NT2/D1 (cell line): ENCODE measurements around the gene DCLRE1C.

ENCODE experiments used
- DNase-seq: peaks from one replicate; pipeline ENCODE4 v3.0.0-alpha.2; 2011; ENCODE audit warnings: low read depth, low spot score
- H3K27me3 ChIP-seq: 2 replicates; pipeline ENCODE4 v1.6.0; 2011; ENCODE audit warnings: mild to moderate bottlenecking; ENCODE audit not compliant: insufficient read length, insufficient read depth
- H3K36me3 ChIP-seq: 2 replicates; pipeline ENCODE4 v1.6.1; 2011; ENCODE audit warnings: mild to moderate bottlenecking, low read length, mixed read lengths; ENCODE audit not compliant: insufficient read depth, insufficient read length
- H3K4me1 ChIP-seq: 2 replicates; pipeline ENCODE4 v1.5.1; 2011; ENCODE audit not compliant: insufficient read depth, insufficient read length
- H3K4me3 ChIP-seq: 2 replicates; pipeline ENCODE4 v1.5.1; 2011; ENCODE audit warnings: low read depth; ENCODE audit not compliant: insufficient read length
- H3K9ac ChIP-seq: 2 replicates; pipeline ENCODE4 v1.6.0; 2011; ENCODE audit warnings: low read depth; ENCODE audit not compliant: insufficient read length
- H3K9me3 ChIP-seq: 2 replicates; pipeline ENCODE4 v1.5.1; 2011; ENCODE audit warnings: mild to moderate bottlenecking, low read length; ENCODE audit not compliant: insufficient read depth
- SUZ12 ChIP-seq: IDR thresholded peaks from 2 replicates; pipeline ENCODE4 v1.6.1; 2011; ENCODE audit not compliant: insufficient read length, insufficient read depth; ENCODE audit errors: extremely low read depth
- YY1 ChIP-seq: IDR thresholded peaks from 2 replicates; pipeline ENCODE4 v1.6.1; 2011; ENCODE audit not compliant: insufficient read length, insufficient read depth
- ZNF274 ChIP-seq: IDR thresholded peaks from 2 replicates; pipeline ENCODE4 v1.6.1; 2011; ENCODE audit warnings: mild to moderate bottlenecking, low read depth, low read length

Gene DCLRE1C

DNA sequence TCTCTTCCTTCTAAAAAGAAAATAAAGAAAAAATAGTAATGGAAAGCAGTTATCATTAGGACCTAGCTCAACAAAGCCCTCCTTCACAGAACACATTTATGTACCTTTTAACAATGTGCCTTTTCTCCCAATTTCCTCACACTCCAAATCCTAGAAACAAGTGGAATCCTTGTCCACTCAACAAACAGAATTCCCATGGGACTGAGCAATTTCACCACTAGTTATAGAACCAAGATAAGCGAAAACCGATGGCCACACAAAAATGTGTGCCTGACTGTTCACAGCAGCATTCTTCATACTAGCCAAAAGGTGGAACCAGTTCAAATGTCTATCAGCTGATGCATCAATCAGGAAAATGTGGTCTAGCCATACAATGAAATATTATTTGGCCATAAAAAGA lies 17.3 kb downstream of the DCLRE1C start:
- DNase-seq, result no peak

DNA sequence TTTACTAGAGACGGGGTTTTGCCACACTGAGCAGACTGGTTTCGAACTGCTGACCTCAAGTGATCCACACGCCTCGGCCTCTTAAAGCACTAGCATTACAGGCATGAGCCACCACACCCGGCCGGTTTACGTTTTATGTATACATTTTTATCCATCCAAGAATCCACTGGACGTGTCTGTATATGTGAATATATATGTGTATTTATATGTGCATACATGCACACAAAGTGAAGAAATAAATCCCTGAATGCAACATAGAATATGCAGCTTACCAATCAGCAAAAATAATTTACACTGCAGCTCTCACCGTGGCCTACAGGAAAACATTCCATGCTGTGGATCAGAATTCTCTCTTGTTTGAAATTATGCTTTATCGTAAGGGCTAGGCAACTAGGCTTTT lies 23.3 kb downstream of the DCLRE1C start:
- Histone ChIP-seq H3K36me3 (peaks cover 54% of the 10 kb centered on the region), H3K4me3 (no peak overlapping the region), H3K9ac (no peak overlapping the region), H3K27me3 (no peaks in the 10 kb centered on the region), H3K4me1 (no peaks in the 10 kb centered on the region), H3K9me3 (no peaks in the 10 kb centered on the region)
- no peak for TF ChIP-seq SUZ12
- no peak for TF ChIP-seq YY1
- no peak for TF ChIP-seq ZNF274
- no peak for DNase-seq

More for the DNA sequence above, 17.3 kb downstream of the DCLRE1C start:
- Histone ChIP-seq H3K4me1 (no peaks in the 10 kb centered on the region), H3K36me3 (peaks cover 28% of the 10 kb centered on the region), H3K9me3 (no peaks in the 10 kb centered on the region), H3K4me3 (no peak overlapping the region), H3K27me3 (no peaks in the 10 kb centered on the region), H3K9ac (no peak overlapping the region)
- TF ChIP-seq YY1, result no peak
- TF ChIP-seq SUZ12, result no peak
- TF ChIP-seq ZNF274, result no peak

DNA sequence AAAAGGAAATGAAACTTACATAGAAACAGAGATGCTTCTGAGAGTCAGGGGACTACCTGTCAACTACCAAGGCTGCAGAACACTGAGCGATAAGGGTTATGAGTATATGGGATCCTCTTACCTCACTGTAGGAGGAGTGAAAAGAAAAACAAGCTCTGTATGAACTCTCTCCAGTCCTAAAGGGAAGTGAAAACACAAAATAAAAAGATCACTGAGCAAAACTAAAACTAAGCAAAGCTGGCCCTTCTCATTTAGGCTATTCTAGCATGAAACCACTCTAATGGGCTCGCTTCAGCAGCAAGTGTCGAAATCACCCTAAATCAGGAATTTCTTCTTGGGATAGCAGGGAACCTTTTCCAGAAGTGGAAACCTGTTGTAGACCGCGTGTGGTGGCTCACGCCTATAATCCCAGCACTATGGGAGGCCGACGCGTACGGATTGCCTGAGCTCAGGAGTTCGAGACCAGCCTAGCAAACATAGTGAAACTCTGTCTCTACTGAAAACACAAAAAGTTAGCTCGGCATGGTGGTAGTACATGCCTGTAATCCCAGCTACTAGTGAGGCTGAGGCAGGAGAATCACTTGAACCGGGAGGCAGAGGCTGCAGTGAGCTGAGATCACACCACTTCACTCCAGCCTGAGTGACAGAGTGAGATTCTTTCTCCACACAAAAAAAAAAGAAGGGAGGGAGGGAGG lies 27.0 kb downstream of the DCLRE1C start:
- Histone ChIP-seq H3K4me3 (no peak overlapping the region), H3K9me3 (no peaks in the 10 kb centered on the region), H3K36me3 (peaks cover 49% of the 10 kb centered on the region), H3K27me3 (no peaks in the 10 kb centered on the region), H3K9ac (no peak overlapping the region), H3K4me1 (no peaks in the 10 kb centered on the region)
- no peak for TF ChIP-seq SUZ12
- no peak for TF ChIP-seq YY1
- TF ChIP-seq ZNF274, result no peak
- DNase-seq, result no peak

DNA sequence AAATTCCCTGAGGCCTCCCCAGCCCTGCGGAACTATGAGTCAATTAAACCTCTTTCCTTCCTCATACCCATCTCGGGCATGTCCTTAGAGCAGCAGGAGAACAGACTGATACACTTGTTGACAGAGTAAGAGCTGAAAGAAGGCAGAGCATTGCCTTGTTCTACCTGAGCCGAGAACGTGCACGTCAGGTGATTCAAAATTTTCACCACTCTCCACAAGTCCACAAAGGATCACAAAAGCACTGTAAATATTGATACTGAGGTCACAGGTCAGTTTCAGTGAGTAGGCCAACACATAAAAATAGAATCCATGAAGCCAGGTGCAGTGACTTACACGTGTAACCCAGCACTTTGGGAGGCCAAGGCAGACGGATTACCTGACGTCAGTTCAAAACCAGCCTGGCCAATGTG lies 27.8 kb downstream of the DCLRE1C start:
- no peak overlapping the region for H3K9ac ChIP-seq
- H3K36me3 ChIP-seq, result peaks cover 54% of the 10 kb centered on the region
- DNase-seq, result no peak
- no peaks in the 10 kb centered on the region for H3K9me3 ChIP-seq
- no peaks in the 10 kb centered on the region for H3K27me3 ChIP-seq
- no peak overlapping the region for H3K4me3 ChIP-seq
- TF ChIP-seq ZNF274, result no peak
- no peak for TF ChIP-seq SUZ12
- TF ChIP-seq YY1, result no peak
- H3K4me1 ChIP-seq, result no peaks in the 10 kb centered on the region

- H3K4me3 ChIP-seq, result no peak overlapping the region
- no peaks in the 10 kb centered on the region for H3K4me1 ChIP-seq
- H3K9ac ChIP-seq, result no peak overlapping the region
- TF ChIP-seq YY1 (no peak), ZNF274 (no peak), SUZ12 (no peak)
- no peak for DNase-seq
- H3K27me3 ChIP-seq, result no peaks in the 10 kb centered on the region
- no peaks in the 10 kb centered on the region for H3K9me3 ChIP-seq
- peaks cover 50% of the 10 kb centered on the region for H3K36me3 ChIP-seq
Measured at GRCh38 chr10:14925268-14925667, 28.6 kb downstream of the DCLRE1C start.

GRCh38 chr10:14924013-14924412 lies 29.9 kb downstream of the DCLRE1C start:
- Histone ChIP-seq H3K9ac (no peak overlapping the region), H3K4me1 (no peaks in the 10 kb centered on the region), H3K27me3 (no peaks in the 10 kb centered on the region), H3K4me3 (no peak overlapping the region), H3K36me3 (peaks cover 54% of the 10 kb centered on the region), H3K9me3 (no peaks in the 10 kb centered on the region)
- no peak for TF ChIP-seq YY1
- no peak for TF ChIP-seq SUZ12
- TF ChIP-seq ZNF274, result no peak
- no peak for DNase-seq

DNA sequence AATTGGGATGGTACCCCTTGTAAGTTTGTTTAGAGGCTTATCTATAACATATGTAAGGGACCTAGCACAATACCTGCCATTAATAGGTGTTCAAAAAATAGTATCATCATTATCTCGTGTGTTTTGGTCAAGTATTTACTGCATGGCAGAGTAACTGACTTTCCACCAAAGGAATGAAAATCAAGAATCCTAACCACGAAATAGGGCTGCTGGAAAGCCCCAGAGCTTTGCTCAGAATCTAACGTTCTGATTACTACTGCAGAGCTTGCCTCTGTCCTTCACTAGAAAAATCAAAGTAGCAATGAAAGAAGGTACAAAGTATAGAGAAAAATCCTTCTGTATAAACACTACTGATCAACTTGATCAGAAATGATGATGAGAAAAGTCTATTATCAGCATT lies 34.9 kb downstream of the DCLRE1C start:
- no peak for DNase-seq
- Histone ChIP-seq H3K36me3 (peaks cover 46% of the 10 kb centered on the region), H3K9ac (no peak overlapping the region), H3K4me1 (no peaks in the 10 kb centered on the region), H3K4me3 (no peak overlapping the region), H3K27me3 (no peaks in the 10 kb centered on the region), H3K9me3 (peaks cover 19% of the 10 kb centered on the region)
- TF ChIP-seq SUZ12 (no peak), ZNF274 (no peak), YY1 (no peak)
